Left lung (tissue), 10 donors: ENCODE measurements around the gene F13A1. TPM values are rescaled to one million over a fixed set of nuclear protein-coding genes. Genes with fewer than 3 reads are reported as not detected.

Experiments used
- ATAC-seq: fragments of 200-7000 bp; cut with Tn5 transposase; one replicate; pipeline ENCODE4 v1.9.1; 2020; ENCODE audit warnings: moderate library complexity
- DNase-seq, 4 donors: peaks; one replicate each; pipeline ENCODE4 v3.0.0-alpha.2; 2013 to 2020
- H3K27ac ChIP-seq, 2 donors: fragments of 200-600 bp; sonication (generic) in 1 of 2; one replicate each; pipeline versions ENCODE4 v1.5.0 to v1.8.0; 2020 to 2021
- H3K27me3 ChIP-seq, 2 donors: fragments of 200-600 bp; sonication (generic) in 1 of 2; one replicate each; pipeline versions ENCODE4 v1.5.0 to v1.8.0; 2020 to 2021
- H3K36me3 ChIP-seq, 2 donors: fragments of 200-600 bp; sonication (generic) in 1 of 2; one replicate each; pipeline versions ENCODE4 v1.5.0 to v1.8.0; 2020 to 2021
- H3K4me1 ChIP-seq, 2 donors: fragments of 200-600 bp; one replicate each; pipeline ENCODE4 v1.8.0; 2021
- H3K4me3 ChIP-seq, 2 donors: fragments of 200-600 bp; sonication (generic) in 1 of 2; one replicate each; pipeline versions ENCODE4 v1.5.0 to v1.8.0; 2020 to 2021; ENCODE audit warnings: mild to moderate bottlenecking in 1 of 2
- H3K9me3 ChIP-seq, 2 donors: fragments of 200-600 bp; sonication (generic) in 1 of 2; one replicate each; pipeline versions ENCODE4 v1.5.0 to v1.8.0; 2020 to 2021
- CTCF ChIP-seq, 2 donors: fragments of 200-600 bp; sonication (generic) in 1 of 2; IDR thresholded peaks; one replicate each; pipeline versions ENCODE4 v1.5.0 to v1.8.0; 2021; ENCODE audit warnings: antibody characterized with exemption in 2 of 2
- intact Hi-C, 2 donors: fragments of 100-400 bp; cut with DNase I; formaldehyde crosslinking; loops; one replicate each; pipeline versions ENCODE4 v1.11.2 to v1.14.2; 2022
- polyA plus RNA-seq, 6 donors: library from polyadenylated mRNA; unstranded; fragments of 120-200 nt; gene quantifications; one replicate each; pipeline ENCODE4 v1.2.1, GENCODE V29; 2013; ENCODE audit not compliant: insufficient read length in 6 of 6
- total RNA-seq, 2 donors: library from RNA; stranded (reverse); fragmentation: NEBNext Ultra II Directional; extraction: Animal tissue kit (Norgen Biotek cat#: 25700); gene quantifications; one replicate each; pipeline ENCODE4 v1.2.1, GENCODE V29; 2021
- donor health status: DM: no; HTN: yes; CAD: no.
- donor health status: DM: no; HTN: no; CAD: no.

The F13A1 gene
- total and polyA plus RNA-seq, 8 donors = 32.7 to 153 (median 50.7) TPM

GRCh38 chr6:6225885-6226529 is 94.5 kb downstream of the F13A1 start:
- intact Hi-C loops = no loop called here
- no peaks in the 10 kb centered on the region for H3K9me3 ChIP-seq
- H3K4me1 ChIP-seq = no peaks in the 10 kb centered on the region
- H3K4me3 ChIP-seq = no peak overlapping the region
- ATAC-seq (peak; percentile 81), DNase-seq (peak in 1 of 4 donors; percentile 9)
- no peaks in the 10 kb centered on the region for H3K36me3 ChIP-seq
- H3K27ac ChIP-seq = no peak overlapping the region
- no peak for TF ChIP-seq CTCF (IDR thresholded peaks at IDR 0.05)
- H3K27me3 ChIP-seq = no peaks in the 10 kb centered on the region

GRCh38 chr6:6224933-6225486 is 95.5 kb downstream of the F13A1 start:
- Histone ChIP-seq H3K4me1 (no peaks in the 10 kb centered on the region), H3K4me3 (no peak overlapping the region), H3K27me3 (no peaks in the 10 kb centered on the region), H3K9me3 (no peaks in the 10 kb centered on the region), H3K36me3 (no peaks in the 10 kb centered on the region), H3K27ac (no peak overlapping the region)
- intact Hi-C loops = no loop called here
- TF ChIP-seq CTCF (IDR thresholded peaks at IDR 0.05) = no peak
- DNase-seq = no peak
- no peak for ATAC-seq

GRCh38 chr6:6221787-6222535 is 98.5 kb downstream of the F13A1 start:
- Histone ChIP-seq H3K4me3 (no peak overlapping the region), H3K9me3 (no peaks in the 10 kb centered on the region), H3K4me1 (no peaks in the 10 kb centered on the region), H3K36me3 (no peaks in the 10 kb centered on the region), H3K27me3 (no peaks in the 10 kb centered on the region), H3K27ac (no peak overlapping the region)
- intact Hi-C loops = no loop called here
- DNase-seq (no peak), ATAC-seq (no peak)
- no peak for TF ChIP-seq CTCF (IDR thresholded peaks at IDR 0.05)

- Histone ChIP-seq H3K4me3 (no peak overlapping the region), H3K27me3 (no peaks in the 10 kb centered on the region), H3K4me1 (no peaks in the 10 kb centered on the region), H3K27ac (no peak overlapping the region), H3K9me3 (no peaks in the 10 kb centered on the region), H3K36me3 (no peaks in the 10 kb centered on the region)
- intact Hi-C loops = no loop called here
- DNase-seq (no peak), ATAC-seq (no peak)
- no peak for TF ChIP-seq CTCF (IDR thresholded peaks at IDR 0.05)
Observed at GRCh38 chr6:6220718-6221117, 99.7 kb downstream of the F13A1 start.

GRCh38 chr6:6219716-6220115 is 100.7 kb downstream of the F13A1 start:
- Histone ChIP-seq H3K4me1 (no peaks in the 10 kb centered on the region), H3K4me3 (no peak overlapping the region), H3K27ac (no peak overlapping the region), H3K9me3 (no peaks in the 10 kb centered on the region), H3K27me3 (no peaks in the 10 kb centered on the region), H3K36me3 (no peaks in the 10 kb centered on the region)
- ATAC-seq (no peak), DNase-seq (no peak)
- intact Hi-C loops = no loop called here
- no peak for TF ChIP-seq CTCF (IDR thresholded peaks at IDR 0.05)
